H1 (cell line): ENCODE results near the gene SOBP. TPM values are rescaled to one million over a fixed set of nuclear protein-coding genes. Genes with fewer than 3 reads are reported as not detected.

Source experiments
- CTCF ChIA-PET: fragments of 300-600 bp; sonication (Branson Sonifier 250); formaldehyde crosslinking; loops from one replicate; lab custom pipeline; 2021; ENCODE audit not compliant: partially characterized antibody; lab: Charles Lee
- POLR2A ChIA-PET: fragments of 300-600 bp; sonication (Branson Sonifier 250); formaldehyde crosslinking; loops from one replicate; lab custom pipeline; 2021; ENCODE audit warnings: inconsistent platforms; ENCODE audit not compliant: partially characterized antibody; lab: Charles Lee
- DNase-seq, 2 experiments: peaks; one replicate each; pipeline versions ENCODE4 v3.0.0 to v3.0.0-alpha.2; 2010 to 2022; ENCODE audit warnings: low spot score in 2 of 2, low read depth in 1 of 2, mixed read lengths in 1 of 2
- FAIRE-seq: peaks from 2 replicates; lab custom pipeline; 2011; peaks lifted over from hg19 to GRCh38; lab: Jason Lieb, UNC
- H2AFZ ChIP-seq: 2 replicates; pipeline ENCODE4 v1.8.1; 2012; ENCODE audit warnings: low read length, inconsistent platforms
- H2AK5ac ChIP-seq: 2 replicates; pipeline ENCODE4 v1.6.1; 2013; ENCODE audit warnings: low read depth, low read length
- H2BK120ac ChIP-seq: replicated peaks from 2 replicates; pipeline ENCODE3; 2013; ENCODE audit warnings: low read depth, low read length, inconsistent platforms
- H2BK12ac ChIP-seq: 2 replicates; pipeline ENCODE4 v1.6.1; 2013; ENCODE audit warnings: low read depth, low read length
- H2BK15ac ChIP-seq: 2 replicates; pipeline ENCODE4 v1.6.1; 2013; ENCODE audit warnings: low read length
- H2BK20ac ChIP-seq: 2 replicates; pipeline ENCODE4 v1.6.1; 2013; ENCODE audit warnings: low read length
- H2BK5ac ChIP-seq: 2 replicates; pipeline ENCODE4 v1.6.1; 2013; ENCODE audit warnings: low read depth, low read length
- H3K14ac ChIP-seq: 2 replicates; pipeline ENCODE4 v1.6.1; 2013; ENCODE audit warnings: inconsistent platforms; ENCODE audit not compliant: insufficient read length
- H3K18ac ChIP-seq: 2 replicates; pipeline ENCODE4 v1.6.1; 2013; ENCODE audit warnings: low read length; ENCODE audit errors: extremely low read depth
- H3K23ac ChIP-seq: 2 replicates; pipeline ENCODE4 v1.6.1; 2013; ENCODE audit warnings: inconsistent platforms; ENCODE audit not compliant: insufficient read length
- H3K23me2 ChIP-seq: 2 replicates; pipeline ENCODE4 v1.6.1; 2013; ENCODE audit warnings: low read depth, low read length
- H3K27ac ChIP-seq: 2 replicates; pipeline ENCODE4 v1.6.1; 2011; ENCODE audit warnings: low read depth, low read length, inconsistent platforms
- H3K27me3 ChIP-seq, 4 experiments: replicated peaks in 1 of 4; 1 replicate in 1 of 4; 2 replicates in 3 of 4; pipeline versions ENCODE4 v1.6.1 to v1.8.1; 2011 to 2013; ENCODE audit warnings: low read length in 3 of 4, mild to moderate bottlenecking in 3 of 4, inconsistent platforms in 2 of 4, mixed read lengths in 2 of 4, moderate library complexity in 1 of 4; ENCODE audit not compliant: control insufficient read depth in 3 of 4, insufficient read depth in 3 of 4; ENCODE audit errors: extremely low read depth in 1 of 4
- H3K36me3 ChIP-seq, 4 experiments: 2 replicates each; pipeline versions ENCODE4 v1.6.1 to v1.8.1; 2011 to 2013; ENCODE audit warnings: mild to moderate bottlenecking in 4 of 4, low read length in 3 of 4, moderate library complexity in 2 of 4, control low read depth in 1 of 4, inconsistent platforms in 1 of 4; ENCODE audit not compliant: insufficient read depth in 4 of 4, control insufficient read depth in 2 of 4
- H3K4ac ChIP-seq: replicated peaks from 2 replicates; pipeline ENCODE3; 2013; ENCODE audit warnings: low read length, low read depth, mixed read lengths, inconsistent platforms; ENCODE audit not compliant: insufficient read length
- H3K4me1 ChIP-seq, 4 experiments: replicated peaks in 1 of 4; 1 replicate in 1 of 4; 2 replicates in 3 of 4; pipeline versions ENCODE4 v1.6.1 to v1.8.1; 2011 to 2013; ENCODE audit warnings: low read length in 3 of 4, inconsistent platforms in 2 of 4, mixed read lengths in 1 of 4; ENCODE audit not compliant: insufficient read depth in 4 of 4, control insufficient read depth in 3 of 4
- H3K4me2 ChIP-seq, 2 experiments: 2 replicates each; pipeline versions ENCODE4 v1.6.1 to v1.8.1; 2011 to 2013; ENCODE audit warnings: low read depth in 2 of 2, low read length in 2 of 2, control low read depth in 1 of 2, inconsistent platforms in 1 of 2, mild to moderate bottlenecking in 1 of 2; ENCODE audit not compliant: insufficient read depth in 1 of 2
- H3K4me3 ChIP-seq, 4 experiments: fragments of 200-600, 300-600 bp in 1 of 4; sonication (generic), shearing (Covaris generic), sonication (Bioruptor Twin) in 1 of 4; 2 replicates each; pipeline versions ENCODE4 v1.5.1 to v1.8.1; 2011 to 2016; ENCODE audit warnings: low read length in 4 of 4, low read depth in 3 of 4, control low read depth in 2 of 4, inconsistent platforms in 2 of 4, mild to moderate bottlenecking in 2 of 4, mixed read lengths in 1 of 4, moderate library complexity in 1 of 4; ENCODE audit not compliant: insufficient read depth in 2 of 4; ENCODE audit errors: extremely low read depth in 1 of 4
- H3K56ac ChIP-seq: replicated peaks from 2 replicates; pipeline ENCODE3; 2013; ENCODE audit warnings: low read depth, mild to moderate bottlenecking, mixed read lengths, low read length, inconsistent platforms; ENCODE audit not compliant: insufficient read length
- H3K79me1 ChIP-seq: 2 replicates; pipeline ENCODE4 v1.6.1; 2013; ENCODE audit warnings: low read depth, low read length, control low read depth
- H3K79me2 ChIP-seq, 2 experiments: 2 replicates each; pipeline versions ENCODE4 v1.6.1 to v1.8.1; 2012 to 2013; ENCODE audit warnings: low read length in 2 of 2, mild to moderate bottlenecking in 2 of 2, inconsistent platforms in 1 of 2; ENCODE audit not compliant: insufficient read depth in 2 of 2, control insufficient read depth in 1 of 2
- H3K9ac ChIP-seq, 4 experiments: replicated peaks in 1 of 4; 1 replicate in 1 of 4; 2 replicates in 3 of 4; pipeline versions ENCODE4 v1.6.1 to v1.8.1; 2011 to 2013; ENCODE audit warnings: low read depth in 3 of 4, low read length in 3 of 4, control low read depth in 2 of 4, mild to moderate bottlenecking in 2 of 4, moderate library complexity in 2 of 4, inconsistent platforms in 1 of 4; ENCODE audit errors: extremely low read depth in 1 of 4
- H3K9me3 ChIP-seq, 2 experiments: 2 replicates each; pipeline versions ENCODE4 v1.6.1 to v1.8.1; 2012 to 2013; ENCODE audit warnings: mild to moderate bottlenecking in 2 of 2, moderate library complexity in 2 of 2, control low read depth in 1 of 2, inconsistent platforms in 1 of 2, low read depth in 1 of 2, low read length in 1 of 2, mixed read lengths in 1 of 2; ENCODE audit not compliant: insufficient read depth in 2 of 2
- H4K20me1 ChIP-seq, 2 experiments: replicated peaks in 1 of 2; 2 replicates each; pipeline versions ENCODE3 to v1.8.1; 2011 to 2013; ENCODE audit warnings: inconsistent platforms in 2 of 2, low read length in 2 of 2, mild to moderate bottlenecking in 1 of 2; ENCODE audit not compliant: insufficient read depth in 2 of 2, control insufficient read depth in 1 of 2
- H4K5ac ChIP-seq: 2 replicates; pipeline ENCODE4 v1.6.1; 2013; ENCODE audit warnings: low read length, low read depth, mixed read lengths, inconsistent platforms; ENCODE audit not compliant: insufficient read length
- H4K8ac ChIP-seq: 2 replicates; pipeline ENCODE4 v1.8.0; 2013; ENCODE audit warnings: mild to moderate bottlenecking, moderate library complexity, low read length, inconsistent platforms; ENCODE audit not compliant: insufficient read depth; ENCODE audit errors: extremely low read depth
- H4K91ac ChIP-seq: replicated peaks from 2 replicates; pipeline ENCODE3; 2013; ENCODE audit warnings: low read length, mixed read lengths, inconsistent platforms; ENCODE audit not compliant: insufficient read length
- CREB1 ChIP-seq: IDR thresholded peaks from 2 replicates; pipeline ENCODE4 v1.6.1; 2012; ENCODE audit warnings: inconsistent platforms
- HDAC2 ChIP-seq, 2 experiments: fragments of 300-600 bp in 1 of 2; sonication (generic) in 1 of 2; IDR thresholded peaks; 2 replicates each; pipeline ENCODE4 v1.6.1; 2011 to 2012; ENCODE audit warnings: low read depth in 2 of 2, low read length in 2 of 2, mild to moderate bottlenecking in 2 of 2, moderate library complexity in 2 of 2, borderline replicate concordance in 1 of 2, inconsistent platforms in 1 of 2
- KDM4A ChIP-seq: IDR thresholded peaks from one replicate; pipeline ENCODE4 v1.7.1; 2012; ENCODE audit warnings: low read depth, mild to moderate bottlenecking, moderate library complexity, low read length, inconsistent platforms; ENCODE audit not compliant: severe bottlenecking
- WGBS, 2 experiments: shearing (Covaris generic) in 1 of 2; methylation state at CpG; one replicate each; pipeline versions ENCODE4 v1.1.6 to v1.1.7; 2013 to 2015; ENCODE audit warnings: low lambda C conversion rate in 2 of 2, mixed read lengths in 2 of 2, inconsistent platforms in 1 of 2, low coverage in 1 of 2, missing lambda C conversion rate in 1 of 2; ENCODE audit not compliant: insufficient replicate concordance in 2 of 2, insufficient coverage in 1 of 2, insufficient read length in 1 of 2; ENCODE audit errors: extremely low coverage in 1 of 2, missing lambda C conversion rate in 1 of 2; 5-methylcytosine and 5-hydroxymethylcytosine counted together
- polyA plus RNA-seq, 7 experiments: library from polyadenylated mRNA; depleted of rRNA in 3 of 7; stranded (reverse) in 5 of 7; unstranded in 2 of 7; fragments of >200 nt in 5 of 7; fragments of 200-250 nt in 2 of 7; gene quantifications; 1 replicate in 5 of 7; 2 replicates in 1 of 7; 4 replicates in 1 of 7; pipeline versions ENCODE4 v1.2.1 to v1.2.3, GENCODE V29; 2011 to 2013; ENCODE audit warnings: missing spikeins in 2 of 7, mixed read lengths in 2 of 7
- total RNA-seq: library from RNA; stranded (reverse); fragmentation: NEBNext Ultra II Directional; extraction: Animal tissue kit (Norgen Biotek cat#: 25700); gene quantifications from 2 replicates; pipeline ENCODE4 v1.2.1, GENCODE V29; 2021

Gene SOBP
- total and polyA plus RNA-seq, 2 of the 8 experiments (the other 6 are each of a cell fraction or from before 2014, with no cell fraction given) = 0.45 to 6.2 TPM

- H3K23ac ChIP-seq = no peak overlapping the region
- H3K14ac ChIP-seq = no peak overlapping the region
- H3K9me3 ChIP-seq = no peaks in the 10 kb centered on the region
- no peak overlapping the region for H3K56ac ChIP-seq
- no peak overlapping the region for H2BK12ac ChIP-seq
- H2BK20ac ChIP-seq = no peak overlapping the region
- no peak overlapping the region for H4K5ac ChIP-seq
- WGBS, 2 experiments = 43% methylated on average over 2 of the region's 2 CpGs; no CpG with 5 or more reads in 1 of the 2 experiments
- no peak overlapping the region for H2AFZ ChIP-seq
- H3K4me3 ChIP-seq = no peak overlapping the region
- no peaks in the 10 kb centered on the region for H3K27me3 ChIP-seq
- H3K9ac ChIP-seq = no peak overlapping the region
- H3K23me2 ChIP-seq = no peaks in the 10 kb centered on the region
- peaks cover 0 to 10% (median 6%) of the 10 kb centered on the region in 4 experiments; a peak in 4 of 7 replicates for H3K4me1 ChIP-seq
- no peak overlapping the region for H4K91ac ChIP-seq
- no peak overlapping the region for H2BK120ac ChIP-seq
- H4K20me1 ChIP-seq = no peaks in the 10 kb centered on the region
- ChIA-PET POLR2A (no interaction called here), CTCF (interaction anchor here (0.9 to 1.5 kb wide), 3 partner anchors 11 to 79 kb away, joined by 3 to 4 read pairs (median 3); no protein-coding TSS in a partner anchor)
- H2AK5ac ChIP-seq = no peak overlapping the region
- no peak overlapping the region for H2BK5ac ChIP-seq
- H3K18ac ChIP-seq = no peak overlapping the region
- H4K8ac ChIP-seq = no peak overlapping the region
- H3K36me3 ChIP-seq = no peaks in the 10 kb centered on the region
- H3K27ac ChIP-seq = no peak overlapping the region
- DNase-seq = no peak
- FAIRE-seq = no peak
- no peak overlapping the region for H3K4ac ChIP-seq
- no peaks in the 10 kb centered on the region for H3K79me2 ChIP-seq
- H3K4me2 ChIP-seq = no peak overlapping the region
- no peak overlapping the region for H2BK15ac ChIP-seq
- no peaks in the 10 kb centered on the region; the same call in 1 of the 2 replicates for H3K79me1 ChIP-seq
- TF ChIP-seq KDM4A (no peak), HDAC2 (IDR thresholded peaks at IDR 0.05; ENCODE audit: borderline replicate concordance in 1 of 2, low read depth in 2 of 2, low read length in 2 of 2) (no peak), CREB1 (no peak)
Observed at GRCh38 chr6:107539849-107540464, 50.0 kb downstream of the SOBP start.
